Spleen (tissue), 11 donors: ENCODE results near the gene SMIM14. TPM values are rescaled to one million over a fixed set of nuclear protein-coding genes. Genes with fewer than 3 reads are reported as not detected.

ENCODE experiments used
- DNase-seq: peaks from one replicate; pipeline ENCODE4 v3.0.0-alpha.2; 2020
- H3K27ac ChIP-seq, 8 donors: fragments of 200-600 bp; sonication (generic) in 7 of 8; 1 replicate in 4 of 8; 2 replicates in 4 of 8; pipeline versions ENCODE4 v1.5.0 to v1.8.0; 2016 to 2021; ENCODE audit warnings: inconsistent platforms in 4 of 8, mild to moderate bottlenecking in 4 of 8, moderate library complexity in 1 of 8
- H3K27me3 ChIP-seq, 7 donors: fragments of 200-600 bp; sonication (generic) in 6 of 7; replicated peaks in 1 of 7; 1 replicate in 4 of 7; 2 replicates in 3 of 7; pipeline versions ENCODE4 v1.5.0 to v1.8.0; 2016 to 2021; ENCODE audit warnings: inconsistent platforms in 3 of 7, mild to moderate bottlenecking in 1 of 7
- H3K36me3 ChIP-seq, 6 donors: fragments of 200-600 bp; sonication (generic) in 5 of 6; 1 replicate in 4 of 6; 2 replicates in 2 of 6; pipeline versions ENCODE4 v1.5.0 to v1.8.0; 2016 to 2021; ENCODE audit warnings: inconsistent platforms in 2 of 6
- H3K4me1 ChIP-seq, 6 donors: fragments of 200-600 bp; sonication (generic) in 5 of 6; 1 replicate in 3 of 6; 2 replicates in 3 of 6; pipeline versions ENCODE4 v1.5.0 to v1.8.0; 2016 to 2021; ENCODE audit warnings: inconsistent platforms in 3 of 6
- H3K4me3 ChIP-seq, 8 donors: fragments of 200-600 bp; sonication (generic) in 7 of 8; 1 replicate in 4 of 8; 2 replicates in 4 of 8; pipeline versions ENCODE4 v1.5.0 to v1.8.0; 2016 to 2021; ENCODE audit warnings: inconsistent platforms in 4 of 8, mild to moderate bottlenecking in 4 of 8, moderate library complexity in 2 of 8
- H3K9me3 ChIP-seq, 8 donors: fragments of 200-600 bp; sonication (generic) in 7 of 8; 1 replicate in 4 of 8; 2 replicates in 4 of 8; pipeline versions ENCODE4 v1.5.0 to v1.8.0; 2016 to 2021; ENCODE audit warnings: inconsistent platforms in 4 of 8
- CTCF ChIP-seq, 11 experiments: fragments of 200-600 bp in 7 of 11; fragments of 450-650 bp in 4 of 11; sonication (generic) in 4 of 11; IDR thresholded peaks in 8 of 11; conservative IDR thresholded peaks in 3 of 11; 1 replicate in 7 of 11; 2 replicates in 4 of 11; pipeline versions ENCODE4 v1.4.0 to v1.8.0; 2016 to 2021; ENCODE audit warnings: antibody characterized with exemption in 11 of 11, inconsistent platforms in 4 of 11, mild to moderate bottlenecking in 1 of 11
- POLR2A ChIP-seq, 3 donors: fragments of 450-650 bp; IDR thresholded peaks; one replicate each; pipeline ENCODE4 v1.5.1; 2017; ENCODE audit warnings: antibody characterized with exemption in 3 of 3, mild to moderate bottlenecking in 1 of 3
- POLR2AphosphoS5 ChIP-seq, 3 donors: sonication (generic); formaldehyde crosslinking; IDR thresholded peaks; one replicate each; pipeline ENCODE4 v1.5.1; 2017; ENCODE audit warnings: antibody characterized with exemption in 3 of 3
- WGBS, 5 donors: extraction: QIAGEN DNeasy Blood & Tissue Kit in 3 of 5; methylation state at CpG; one replicate each; pipeline versions ENCODE4 v1.1.5 to v1.1.7; 2013 to 2018; 5-methylcytosine and 5-hydroxymethylcytosine counted together
- intact Hi-C: fragments of 100-400 bp; cut with DNase I; formaldehyde crosslinking; loops from one replicate; pipeline ENCODE4 v1.15.0; 2023; ENCODE audit warnings: low total_unique reads
- polyA plus RNA-seq, 3 donors: library from polyadenylated mRNA; stranded (reverse); fragments of 200-250 nt; gene quantifications; one replicate each; pipeline ENCODE4 v1.2.1, GENCODE V29; 2013
- total RNA-seq, 7 donors: library from RNA; depleted of rRNA in 3 of 7; stranded (reverse); fragments of >200 nt in 3 of 7; fragmentation: NEBNext Ultra II Directional in 4 of 7; extraction: Animal tissue kit (Norgen Biotek cat#: 25700) in 4 of 7; gene quantifications; one replicate each; pipeline versions ENCODE4 v1.1.0 to v1.2.1, GENCODE V29; 2016 to 2021
- donor health status: healthy with polysubstance abuse.
- donor health status: DM: no; HTN: no; CAD: no; lungs with moderate emphysema.
- donor health status: DM: no; HTN: no; CAD: no.
- donor health status: Bipolar disorder and iron deficiency.
- donor health status: healthy.
- donor health status: DM: no; HTN: no; CAD: no.
- donor health status: DM: yes; HTN: yes; CAD: no.

The SMIM14 gene
- total and polyA plus RNA-seq, 10 donors: 33.4 to 111 (median 64.4) TPM

- H3K9me3 ChIP-seq: peaks cover 0 to 3% (median 0%) of the 10 kb centered on the region in 8 donors
- H3K36me3 ChIP-seq: peaks cover 0 to 81% (median 20%) of the 10 kb centered on the region in 6 donors
- intact Hi-C loops: no loop called here
- H3K4me3 ChIP-seq: no peak overlapping the region
- DNase-seq: no peak
- 92 to 98% (median 95%) methylated on average over 5 of the region's 5 CpGs for WGBS, 5 donors
- H3K4me1 ChIP-seq: no peaks in the 10 kb centered on the region
- no peak for TF ChIP-seq CTCF (IDR thresholded peaks at IDR 0.05 in 8 of 11, conservative IDR thresholded peaks at IDR 0.05 in 3 of 11)
- no peak for TF ChIP-seq POLR2A (IDR thresholded peaks at IDR 0.05)
- TF ChIP-seq POLR2AphosphoS5 (IDR thresholded peaks at IDR 0.05): no peak
- no peaks in the 10 kb centered on the region for H3K27me3 ChIP-seq
- H3K27ac ChIP-seq: no peak overlapping the region
Observed at GRCh38 chr4:39562792-39563191, 75.9 kb downstream of the SMIM14 start.

- TF ChIP-seq POLR2AphosphoS5 (IDR thresholded peaks at IDR 0.05): no peak
- TF ChIP-seq POLR2A (IDR thresholded peaks at IDR 0.05): no peak
- no peak for TF ChIP-seq CTCF (IDR thresholded peaks at IDR 0.05 in 8 of 11, conservative IDR thresholded peaks at IDR 0.05 in 3 of 11)
- intact Hi-C loops: no loop called here
Observed at GRCh38 chr4:39559626-39560025, 79.0 kb downstream of the SMIM14 start.

GRCh38 chr4:39555472-39555871 lies 83.2 kb downstream of the SMIM14 start:
- intact Hi-C loops: no loop called here
- DNase-seq: no peak
- 95 to 100% (median 97%) methylated on average over 3 of the region's 3 CpGs for WGBS, 5 donors

More at GRCh38 chr4:39559626-39560025, 79.0 kb downstream of the SMIM14 start:
- Histone ChIP-seq H3K27ac (no peak overlapping the region), H3K4me1 (no peaks in the 10 kb centered on the region), H3K9me3 (no peaks in the 10 kb centered on the region), H3K27me3 (no peaks in the 10 kb centered on the region), H3K4me3 (no peak overlapping the region), H3K36me3 (peaks cover 0 to 81% (median 17%) of the 10 kb centered on the region in 6 donors)
- 89 to 96% (median 93%) methylated on average over 9 of the region's 9 CpGs for WGBS, 5 donors
- no peak for DNase-seq

GRCh38 chr4:39548425-39549067 lies 90.1 kb downstream of the SMIM14 start:
- H3K4me1 ChIP-seq: no peaks in the 10 kb centered on the region
- H3K27ac ChIP-seq: no peak overlapping the region
- no peak for DNase-seq
- no peaks in the 10 kb centered on the region for H3K27me3 ChIP-seq
- no peak overlapping the region for H3K4me3 ChIP-seq
- intact Hi-C loops: no loop called here
- H3K36me3 ChIP-seq: peaks cover 0 to 52% (median 5%) of the 10 kb centered on the region in 6 donors
- 89 to 100% (median 95%) methylated on average over 3 of the region's 3 CpGs for WGBS, 5 donors
- no peaks in the 10 kb centered on the region for H3K9me3 ChIP-seq
- no peak for TF ChIP-seq POLR2AphosphoS5 (IDR thresholded peaks at IDR 0.05)
- TF ChIP-seq POLR2A (IDR thresholded peaks at IDR 0.05): no peak
- TF ChIP-seq CTCF (IDR thresholded peaks at IDR 0.05 in 8 of 11, conservative IDR thresholded peaks at IDR 0.05 in 3 of 11): no peak

More at GRCh38 chr4:39555472-39555871, 83.2 kb downstream of the SMIM14 start:
- Histone ChIP-seq H3K9me3 (no peaks in the 10 kb centered on the region), H3K27ac (no peak overlapping the region), H3K4me1 (no peaks in the 10 kb centered on the region), H3K27me3 (no peaks in the 10 kb centered on the region), H3K4me3 (no peak overlapping the region), H3K36me3 (peaks cover 0 to 85% (median 24%) of the 10 kb centered on the region in 6 donors)
- TF ChIP-seq POLR2AphosphoS5 (IDR thresholded peaks at IDR 0.05): no peak
